Measurements from ENCODE around the gene RRP1.

DNA sequence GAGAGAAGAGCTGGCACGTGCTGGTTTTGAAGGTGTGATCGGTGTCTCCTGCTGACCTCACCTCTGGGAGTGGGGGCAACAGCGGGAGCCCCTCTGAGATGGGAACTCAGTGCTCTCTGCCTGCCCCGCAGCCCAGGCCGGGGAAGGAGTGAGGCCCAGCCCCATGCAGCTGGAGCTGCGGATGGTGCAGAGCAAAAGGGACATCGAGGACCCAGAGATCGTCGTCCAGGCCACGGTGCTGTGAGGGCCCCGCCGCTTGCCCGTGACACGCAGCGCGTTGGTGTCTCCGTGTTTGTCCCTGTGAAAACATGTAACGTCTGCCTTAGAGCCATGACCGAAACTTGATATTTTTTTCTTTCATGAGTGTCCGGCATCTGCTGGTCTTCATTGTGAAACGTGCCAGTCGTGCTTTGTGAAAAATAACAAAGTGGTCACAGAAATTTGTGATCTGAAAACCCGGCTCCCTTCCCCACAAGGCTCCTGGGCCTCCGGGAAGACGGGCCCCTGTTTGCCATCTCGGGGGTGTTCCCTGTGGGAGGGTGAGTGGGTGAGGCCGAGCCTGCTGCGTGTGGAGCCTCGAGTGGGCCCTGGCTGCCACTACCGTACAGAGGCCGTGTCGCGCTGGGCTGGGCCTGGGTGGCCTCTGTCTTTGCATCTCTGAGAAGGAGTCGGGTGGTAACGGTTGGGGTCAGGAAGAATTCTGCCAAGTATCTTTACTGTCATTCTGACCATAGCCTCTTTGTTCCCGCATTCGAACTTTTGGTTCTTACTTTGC lies 33.4 kb upstream of the RRP1 start:
- TF ChIP-seq, protein P1, sequence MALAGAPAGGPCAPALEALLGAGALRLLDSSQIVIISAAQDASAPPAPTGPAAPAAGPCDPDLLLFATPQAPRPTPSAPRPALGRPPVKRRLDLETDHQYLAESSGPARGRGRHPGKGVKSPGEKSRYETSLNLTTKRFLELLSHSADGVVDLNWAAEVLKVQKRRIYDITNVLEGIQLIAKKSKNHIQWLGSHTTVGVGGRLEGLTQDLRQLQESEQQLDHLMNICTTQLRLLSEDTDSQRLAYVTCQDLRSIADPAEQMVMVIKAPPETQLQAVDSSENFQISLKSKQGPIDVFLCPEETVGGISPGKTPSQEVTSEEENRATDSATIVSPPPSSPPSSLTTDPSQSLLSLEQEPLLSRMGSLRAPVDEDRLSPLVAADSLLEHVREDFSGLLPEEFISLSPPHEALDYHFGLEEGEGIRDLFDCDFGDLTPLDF (CRISPR knock-in tag; IDR thresholded peaks at IDR 0.05), result no peak
- TF ChIP-seq RAD21 (CRISPR knock-in tag; conservative IDR thresholded peaks at IDR 0.05 in 1 of 2, IDR thresholded peaks at IDR 0.05 in 1 of 2) (no peak), ELF4 (CRISPR knock-in tag; IDR thresholded peaks at IDR 0.05) (no peak), ZNF512 (tag; IDR thresholded peaks at IDR 0.05) (no peak), CTCF (IDR thresholded peaks at IDR 0.05 in 2 of 3, conservative IDR thresholded peaks at IDR 0.05 in 1 of 3; ENCODE audit: insufficient read depth in 2 of 3, low read depth in 1 of 3, low read length in 3 of 3) (no peak), CBX2 (IDR thresholded peaks at IDR 0.05; ENCODE audit: insufficient read depth, low read length, poor library complexity, severe bottlenecking) (no peak)

Data from K562 (cell line).